Right lobe of liver (tissue), 6 donors: ENCODE results near the gene CRB1. TPM values are rescaled to one million over a fixed set of nuclear protein-coding genes. Genes with fewer than 3 reads are reported as not detected.

ENCODE experiments used
- ATAC-seq, 4 donors: fragments of 200-7000 bp; cut with Tn5 transposase; one replicate each; pipeline ENCODE4 v1.9.1; 2020; ENCODE audit warnings: mild to moderate bottlenecking in 4 of 4, moderate library complexity in 4 of 4
- DNase-seq, 3 donors: peaks; one replicate each; pipeline ENCODE4 v3.0.0-alpha.2; 2020
- H3K27ac ChIP-seq, 3 donors: fragments of 200-600 bp; one replicate each; pipeline ENCODE4 v1.8.0; 2022
- H3K27me3 ChIP-seq, 2 donors: fragments of 200-600 bp; one replicate each; pipeline ENCODE4 v1.8.0; 2022
- H3K36me3 ChIP-seq, 4 donors: fragments of 200-600 bp; sonication (generic) in 1 of 4; one replicate each; pipeline versions ENCODE4 v1.5.1 to v1.8.0; 2017 to 2022; ENCODE audit warnings: control low read depth in 1 of 4
- H3K4me1 ChIP-seq, 4 donors: fragments of 200-600 bp; sonication (generic) in 1 of 4; one replicate each; pipeline versions ENCODE4 v1.5.1 to v1.8.0; 2017 to 2022; ENCODE audit warnings: control low read depth in 1 of 4
- H3K4me3 ChIP-seq, 3 donors: fragments of 200-600 bp; one replicate each; pipeline ENCODE4 v1.8.0; 2022
- H3K9me3 ChIP-seq, 4 donors: fragments of 200-600 bp; sonication (generic) in 1 of 4; one replicate each; pipeline versions ENCODE4 v1.5.1 to v1.8.0; 2017 to 2022; ENCODE audit warnings: control low read depth in 1 of 4
- POLR2A ChIP-seq: fragments of 450-650 bp; IDR thresholded peaks from one replicate; pipeline ENCODE4 v1.6.1; 2017; ENCODE audit warnings: antibody characterized with exemption, mild to moderate bottlenecking
- WGBS: methylation state at CpG from one replicate; pipeline ENCODE4 v1.1.6; 2018; ENCODE audit warnings: low coverage, low lambda C conversion rate; ENCODE audit not compliant: insufficient coverage; ENCODE audit errors: missing lambda C conversion rate; 5-methylcytosine and 5-hydroxymethylcytosine counted together
- intact Hi-C, 2 donors: fragments of 100-400 bp; cut with DNase I; formaldehyde crosslinking; loops; one replicate each; pipeline versions ENCODE4 v1.11.2 to v1.14.1; 2022
- total RNA-seq, 6 experiments: library from RNA; depleted of rRNA in 2 of 6; stranded (reverse); fragments of >200 nt in 2 of 6; fragmentation: NEBNext Ultra II Directional in 3 of 6; extraction: Animal tissue kit (Norgen Biotek cat#: 25700) in 3 of 6; gene quantifications; one replicate each; pipeline versions ENCODE4 v1.1.0 to v1.2.4, GENCODE V29; 2016 to 2023
- TF ChIP-seq, protein P1 (sequence below), 4 donors: fragments of 200-600 bp in 3 of 4; fragments of 450-650 bp in 1 of 4; IDR thresholded peaks; one replicate each; pipeline versions ENCODE4 v1.5.1 to v1.8.0; 2016 to 2022; ENCODE audit warnings: antibody characterized with exemption in 4 of 4, mild to moderate bottlenecking in 2 of 4
- donor health status: DM: no; HTN: yes; CAD: no.
- donor health status: DM: no; HTN: no; CAD: no.
- donor health status: DM: no; HTN: no; CAD: no.
- donor health status: DM: no; HTN: yes; CAD: no.
- donor health status: DM: no; HTN: yes; CAD: no.

The CRB1 gene
- total RNA-seq, 6 experiments from 2014 or later, result 0.29 TPM; not detected in 5

DNA sequence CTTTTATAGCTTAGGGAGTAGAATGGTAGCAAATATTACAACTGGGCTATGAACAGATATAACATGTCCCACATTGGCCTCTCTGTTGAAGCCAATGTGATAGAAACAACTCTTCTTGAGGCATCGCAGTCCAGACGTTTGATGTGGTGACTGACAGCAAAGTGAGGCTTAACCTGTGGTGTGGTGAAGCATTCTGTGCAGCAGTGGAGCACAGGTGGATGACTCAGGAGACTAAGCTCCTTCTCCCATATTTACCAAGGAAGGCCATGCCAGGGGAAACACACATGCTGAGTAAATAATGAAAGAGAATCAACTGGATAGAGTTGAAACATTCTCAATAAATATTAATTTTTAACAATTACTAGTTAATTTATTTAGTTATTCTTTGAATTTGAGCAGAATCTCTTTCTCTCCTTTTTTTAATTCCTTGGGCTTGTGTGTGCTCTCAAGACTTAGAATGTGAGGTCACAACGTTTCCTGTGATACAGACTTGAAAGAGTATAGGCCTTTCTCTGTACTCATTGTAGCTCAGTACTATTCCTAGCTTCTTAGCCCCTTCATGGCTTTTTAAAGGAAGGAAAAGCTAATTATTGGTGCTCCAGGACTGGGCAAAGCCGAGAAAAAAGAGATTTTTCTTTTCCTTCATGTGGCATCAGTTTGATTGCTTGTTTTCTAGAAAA lies 17.6 kb downstream of the CRB1 start:
- Histone ChIP-seq H3K27me3 (no peaks in the 10 kb centered on the region), H3K9me3 (no peaks in the 10 kb centered on the region), H3K4me1 (no peaks in the 10 kb centered on the region), H3K4me3 (no peak overlapping the region), H3K36me3 (no peaks in the 10 kb centered on the region), H3K27ac (no peak overlapping the region)
- TF ChIP-seq, protein P1, sequence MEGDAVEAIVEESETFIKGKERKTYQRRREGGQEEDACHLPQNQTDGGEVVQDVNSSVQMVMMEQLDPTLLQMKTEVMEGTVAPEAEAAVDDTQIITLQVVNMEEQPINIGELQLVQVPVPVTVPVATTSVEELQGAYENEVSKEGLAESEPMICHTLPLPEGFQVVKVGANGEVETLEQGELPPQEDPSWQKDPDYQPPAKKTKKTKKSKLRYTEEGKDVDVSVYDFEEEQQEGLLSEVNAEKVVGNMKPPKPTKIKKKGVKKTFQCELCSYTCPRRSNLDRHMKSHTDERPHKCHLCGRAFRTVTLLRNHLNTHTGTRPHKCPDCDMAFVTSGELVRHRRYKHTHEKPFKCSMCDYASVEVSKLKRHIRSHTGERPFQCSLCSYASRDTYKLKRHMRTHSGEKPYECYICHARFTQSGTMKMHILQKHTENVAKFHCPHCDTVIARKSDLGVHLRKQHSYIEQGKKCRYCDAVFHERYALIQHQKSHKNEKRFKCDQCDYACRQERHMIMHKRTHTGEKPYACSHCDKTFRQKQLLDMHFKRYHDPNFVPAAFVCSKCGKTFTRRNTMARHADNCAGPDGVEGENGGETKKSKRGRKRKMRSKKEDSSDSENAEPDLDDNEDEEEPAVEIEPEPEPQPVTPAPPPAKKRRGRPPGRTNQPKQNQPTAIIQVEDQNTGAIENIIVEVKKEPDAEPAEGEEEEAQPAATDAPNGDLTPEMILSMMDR (IDR thresholded peaks at IDR 0.05), result no peak
- TF ChIP-seq POLR2A, result no peak
- intact Hi-C loops, result no loop called here
- ATAC-seq, result no peak
- no peak for DNase-seq
- WGBS, result 70% methylated on average over 4 of the region's 4 CpGs

- no peak for ATAC-seq
- intact Hi-C loops, result no loop called here
These were observed 18.6 kb downstream of the CRB1 start for GRCh38 chr1:197286634-197287033.

GRCh38 chr1:197287863-197288262 lies 19.8 kb downstream of the CRB1 start:
- ATAC-seq, result no peak
- no peak for DNase-seq
- H3K27ac ChIP-seq, result no peak overlapping the region
- no peaks in the 10 kb centered on the region for H3K9me3 ChIP-seq
- TF ChIP-seq POLR2A, result no peak
- TF ChIP-seq, protein P1 (IDR thresholded peaks at IDR 0.05), result no peak
- H3K27me3 ChIP-seq, result no peaks in the 10 kb centered on the region
- H3K4me1 ChIP-seq, result no peaks in the 10 kb centered on the region
- 80% methylated on average over 4 of the region's 4 CpGs for WGBS
- no peak overlapping the region for H3K4me3 ChIP-seq
- intact Hi-C loops, result no loop called here
- H3K36me3 ChIP-seq, result no peaks in the 10 kb centered on the region

More at GRCh38 chr1:197286634-197287033, 18.6 kb downstream of the CRB1 start:
- WGBS, result 82% methylated on average over 1 of the region's 1 CpG
- no peak overlapping the region for H3K4me3 ChIP-seq
- DNase-seq, result no peak
- no peaks in the 10 kb centered on the region for H3K27me3 ChIP-seq
- no peaks in the 10 kb centered on the region for H3K4me1 ChIP-seq
- no peak overlapping the region for H3K27ac ChIP-seq
- TF ChIP-seq, protein P1 (IDR thresholded peaks at IDR 0.05), result no peak
- TF ChIP-seq POLR2A, result no peak
- no peaks in the 10 kb centered on the region for H3K9me3 ChIP-seq
- H3K36me3 ChIP-seq, result no peaks in the 10 kb centered on the region

- no peaks in the 10 kb centered on the region for H3K4me1 ChIP-seq
- no peaks in the 10 kb centered on the region for H3K9me3 ChIP-seq
- DNase-seq (no peak), ATAC-seq (no peak)
- H3K27ac ChIP-seq, result no peak overlapping the region
- TF ChIP-seq, protein P1 (IDR thresholded peaks at IDR 0.05), result no peak
- no peak for TF ChIP-seq POLR2A
- no peak overlapping the region for H3K4me3 ChIP-seq
- no peaks in the 10 kb centered on the region for H3K36me3 ChIP-seq
- H3K27me3 ChIP-seq, result no peaks in the 10 kb centered on the region
- intact Hi-C loops, result no loop called here
These were observed 34.7 kb downstream of the CRB1 start for GRCh38 chr1:197302775-197303174.

DNA sequence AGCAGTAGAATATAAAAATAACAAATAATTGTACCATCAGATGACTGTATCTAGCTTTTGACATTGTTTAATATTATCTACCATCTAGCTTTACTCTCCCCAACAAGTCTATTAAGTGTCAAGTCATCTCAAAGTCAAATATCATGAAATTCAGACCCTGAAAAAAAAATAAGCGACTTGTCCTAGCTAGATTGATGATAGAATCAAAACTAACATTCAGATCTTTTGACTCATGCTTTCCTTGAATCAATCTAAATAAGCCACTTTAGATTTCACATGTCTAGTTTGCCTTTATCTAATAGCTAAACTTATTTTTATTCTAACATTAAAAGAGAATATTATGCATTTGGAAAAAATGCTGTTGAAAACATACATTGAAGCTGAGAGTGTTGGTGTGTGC lies 35.4 kb downstream of the CRB1 start:
- intact Hi-C loops, result no loop called here
- Histone ChIP-seq H3K4me1 (no peaks in the 10 kb centered on the region), H3K27me3 (no peaks in the 10 kb centered on the region), H3K36me3 (no peaks in the 10 kb centered on the region), H3K9me3 (no peaks in the 10 kb centered on the region), H3K27ac (no peak overlapping the region), H3K4me3 (no peak overlapping the region)
- no peak for TF ChIP-seq POLR2A
- TF ChIP-seq, protein P1 (IDR thresholded peaks at IDR 0.05), result no peak
- ATAC-seq, result no peak
- no peak for DNase-seq
- 74% methylated on average over 1 of the region's 1 CpG for WGBS
